G401.6 (cell line): ENCODE measurements around the gene ABHD17A.

Source experiments
- FAIRE-seq: peaks from 2 replicates; lab custom pipeline; 2012; peaks lifted over from hg19 to GRCh38; lab: Jason Lieb, UNC

ABHD17A gene

DNA sequence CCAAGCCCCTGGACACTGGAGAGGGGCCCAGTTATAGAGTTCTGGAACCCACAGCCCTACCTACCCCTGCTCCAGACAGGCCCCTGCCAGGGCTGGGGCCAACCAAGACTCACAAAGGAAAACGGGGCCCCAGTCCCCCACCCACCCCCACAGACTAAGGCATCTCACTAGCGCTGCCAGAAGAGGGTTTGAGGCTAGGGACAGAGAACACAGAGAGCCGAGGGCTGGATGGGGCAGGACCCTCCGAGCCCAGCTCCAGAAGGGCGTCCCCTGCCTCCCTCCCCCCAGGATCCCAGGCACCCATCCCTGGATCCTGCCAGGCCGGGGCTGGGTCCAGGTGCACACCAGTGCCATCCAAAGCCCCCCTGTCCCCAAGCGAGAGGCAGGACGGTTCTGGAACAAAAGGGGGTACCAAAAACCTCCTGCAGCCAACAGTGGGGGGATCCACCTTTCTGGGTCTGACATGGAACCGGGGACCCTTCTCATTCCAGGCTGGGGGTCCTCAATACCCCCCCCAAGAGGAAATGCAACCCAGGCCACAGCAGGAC lies 32.6 kb downstream of the ABHD17A start:
- no peak for FAIRE-seq

DNA sequence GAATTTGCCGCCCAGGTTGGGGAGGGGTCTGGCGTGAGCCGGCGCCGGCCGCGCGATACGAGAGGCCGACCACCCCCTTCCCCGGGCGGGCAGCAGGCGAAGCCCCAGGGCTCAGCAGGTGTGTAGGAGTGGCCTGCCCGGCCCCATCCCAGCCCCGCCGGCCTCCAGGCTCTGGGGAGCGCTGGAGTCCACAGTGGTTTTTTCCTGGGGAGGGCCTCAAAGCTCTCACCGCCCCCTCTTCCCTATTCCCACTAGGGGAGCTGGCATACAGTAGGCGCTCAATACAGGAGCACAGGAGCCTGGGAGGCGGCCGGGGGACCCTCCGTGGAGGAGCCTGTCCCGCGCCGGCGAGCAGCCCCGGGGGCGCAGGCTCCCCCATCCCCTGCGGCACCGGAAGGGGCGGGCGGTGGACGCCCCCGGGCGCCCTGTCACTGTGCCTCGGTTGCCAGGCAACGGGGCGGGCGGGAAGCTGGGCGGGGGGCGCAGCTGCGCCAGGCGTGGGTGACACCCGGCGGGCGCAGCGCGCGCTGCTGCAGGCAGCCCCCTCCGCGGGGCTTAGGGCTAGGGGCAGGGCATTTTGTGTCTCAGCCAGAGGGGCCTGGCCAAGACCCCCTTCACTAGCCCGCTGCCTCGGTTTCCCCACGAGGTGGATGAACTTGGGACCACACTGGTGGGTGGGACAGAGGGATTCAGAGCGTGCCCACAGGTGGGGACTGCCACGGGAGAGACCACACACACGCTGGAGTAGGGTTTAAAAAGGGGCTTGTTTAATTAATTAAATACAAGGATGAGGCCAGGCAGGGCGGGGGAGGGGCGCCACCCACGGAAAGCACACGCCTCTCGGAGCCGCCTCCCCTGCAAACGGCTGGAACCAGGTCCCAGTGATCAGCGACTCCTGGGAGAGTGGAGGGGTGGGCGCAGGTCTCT lies 33.4 kb downstream of the ABHD17A start:
- no peak for FAIRE-seq

DNA sequence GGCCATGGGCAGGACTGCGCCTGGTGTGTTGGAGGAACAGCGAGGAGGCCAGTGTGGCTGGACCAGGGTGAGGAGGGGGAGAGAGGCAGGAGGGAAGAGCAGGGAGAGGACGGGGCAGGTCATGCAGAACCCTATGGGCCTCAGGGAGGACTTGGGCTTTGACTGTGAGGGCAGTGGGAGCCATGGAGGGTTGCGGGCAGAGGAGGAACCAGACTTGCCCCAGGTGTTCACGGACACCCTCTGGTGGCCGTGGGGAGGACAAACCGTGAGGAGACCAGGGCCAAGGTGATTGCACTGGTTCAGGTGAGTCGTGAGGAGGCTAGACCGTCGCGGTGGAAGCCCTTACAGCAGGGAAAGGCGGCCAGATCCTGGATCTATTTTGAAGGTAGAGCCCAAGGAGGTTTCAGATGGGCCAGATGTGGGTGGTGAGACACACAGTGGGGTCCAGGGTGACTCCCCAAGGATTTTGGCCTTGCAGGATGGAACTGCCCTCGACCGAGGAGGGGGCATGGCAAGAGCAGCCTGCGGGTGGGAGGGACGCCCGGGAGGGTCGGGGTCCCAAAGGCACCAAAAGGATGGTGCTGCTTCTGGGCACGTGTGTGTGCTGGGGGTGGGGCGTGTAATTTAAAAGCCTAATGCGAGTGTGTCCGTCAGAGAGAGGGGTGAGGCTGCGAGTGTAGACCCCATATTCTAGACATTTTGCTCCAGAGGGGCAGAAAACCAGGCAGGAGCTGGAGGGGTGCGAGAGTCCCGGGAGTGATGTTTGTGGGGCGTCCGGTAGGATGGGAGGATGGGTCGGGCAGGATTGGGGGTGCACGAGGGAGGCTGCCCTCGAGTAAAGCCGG lies 34.3 kb downstream of the ABHD17A start:
- no peak for FAIRE-seq

DNA sequence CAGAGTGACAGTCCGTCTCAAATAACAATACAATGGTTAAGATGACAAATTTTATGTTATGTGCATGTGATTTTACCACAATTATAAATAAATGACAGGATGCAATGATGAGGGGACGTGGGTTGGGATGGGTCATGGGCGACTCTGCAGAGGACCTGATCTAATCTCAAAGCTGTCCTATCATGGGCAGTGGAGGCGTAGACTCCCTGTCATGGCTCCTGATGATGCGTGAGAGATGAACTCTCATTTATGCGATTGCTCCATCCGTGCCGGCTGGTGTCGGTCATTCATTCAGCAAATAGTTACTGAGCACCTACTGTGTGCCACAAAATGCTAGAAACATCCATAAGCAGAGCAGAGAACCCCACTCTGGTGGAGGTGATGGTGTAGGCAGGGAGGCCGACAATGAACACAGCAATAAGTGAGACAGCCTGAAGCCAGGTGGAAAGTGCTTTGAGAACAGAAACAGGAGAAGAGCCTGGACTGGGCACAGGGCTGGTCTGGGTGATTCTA lies 35.4 kb downstream of the ABHD17A start:
- no peak for FAIRE-seq

DNA sequence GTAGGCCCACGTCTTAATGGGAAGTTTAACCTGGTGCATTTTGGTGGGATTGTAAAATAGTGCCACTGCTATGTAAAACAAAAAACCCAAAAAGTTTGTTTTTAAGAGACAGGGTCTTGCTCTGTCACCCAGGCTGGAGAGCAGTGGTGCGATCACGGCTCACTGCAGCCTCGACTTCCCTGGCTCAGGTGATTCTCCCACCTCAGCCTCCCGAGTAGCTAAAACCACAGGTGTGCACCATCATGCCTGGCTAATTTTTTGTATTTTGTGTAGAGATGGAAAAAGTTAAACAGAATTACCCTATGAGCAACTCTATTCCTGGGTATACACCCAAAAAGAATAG lies 36.2 kb downstream of the ABHD17A start:
- no peak for FAIRE-seq

DNA sequence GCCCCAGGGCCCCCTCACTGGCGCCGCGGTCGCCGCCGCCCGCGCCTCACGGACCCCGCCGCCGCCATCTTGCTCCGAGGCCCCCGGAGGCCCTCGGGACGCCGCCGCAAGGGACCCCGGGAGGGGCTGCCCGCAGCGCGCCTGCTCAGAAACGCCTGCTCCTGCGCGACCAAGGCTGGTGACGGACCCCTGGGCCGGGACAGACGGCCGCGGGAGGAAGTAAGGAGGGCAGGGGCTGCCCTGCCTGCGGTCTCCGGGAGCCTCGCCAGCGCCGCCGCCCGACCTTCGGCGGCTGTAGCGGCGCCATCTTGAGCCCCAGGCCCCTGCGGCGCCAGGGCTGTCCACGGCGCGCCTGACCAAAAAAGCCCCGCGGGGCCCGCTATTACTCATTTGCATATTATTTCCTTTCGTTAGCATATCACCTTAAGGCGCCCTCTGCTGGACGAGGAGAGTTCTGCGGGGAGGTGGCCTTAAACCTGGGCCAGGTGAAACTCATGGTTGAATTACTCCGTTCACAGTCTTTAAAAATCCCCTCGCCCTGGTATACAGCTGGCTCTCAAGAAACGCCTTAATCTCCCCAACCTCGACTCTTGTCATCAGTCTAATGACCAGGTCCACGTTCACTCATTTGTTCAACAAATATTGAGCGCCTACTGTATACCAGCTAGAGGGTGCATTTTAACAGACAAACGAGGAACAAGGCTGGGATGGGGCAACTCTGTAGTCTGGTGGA lies 36.7 kb downstream of the ABHD17A start, which contains the start of gene REXO1:
TSS of gene REXO1 (minus strand) at position 85 of the 733 bp plus-strand sequence. CDS start 125 bp downstream, outside the sequence.
- FAIRE-seq, result peak; percentile 97

DNA sequence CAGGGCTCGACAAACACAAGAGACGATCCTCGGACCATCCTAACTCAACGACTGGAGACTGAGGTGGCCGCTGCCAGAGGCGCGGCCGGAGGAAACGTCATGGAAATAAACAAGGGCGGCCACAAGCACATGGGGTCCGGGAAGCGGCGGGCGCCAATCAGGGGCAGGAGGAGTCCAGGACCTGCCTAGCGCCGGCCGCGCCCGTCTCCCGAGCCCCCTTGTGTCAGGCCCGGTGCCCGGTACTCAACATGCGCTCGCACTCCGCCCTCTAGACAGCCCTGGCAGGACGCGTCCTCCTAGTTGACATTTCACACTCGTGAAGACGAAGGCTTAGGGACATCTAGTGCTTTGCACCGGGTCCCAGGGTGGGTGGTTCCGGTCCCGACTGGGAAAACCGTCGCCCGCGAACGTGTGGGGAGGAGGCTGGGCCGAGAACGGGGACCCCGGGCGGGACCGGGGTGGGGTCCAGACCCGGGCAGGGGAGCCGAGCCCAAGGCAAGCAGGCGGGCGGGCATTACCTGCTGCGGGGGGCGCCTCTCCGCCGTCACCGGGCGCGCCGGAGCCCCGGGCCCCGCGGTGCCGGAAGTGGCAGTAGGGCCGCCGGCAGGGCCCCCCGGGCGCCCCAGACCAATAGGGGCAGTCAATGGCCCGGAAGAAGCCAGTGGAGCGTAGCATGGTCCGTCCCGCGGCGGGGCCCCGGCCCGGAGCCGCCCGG lies 37.5 kb downstream of the ABHD17A start:
- no peak for FAIRE-seq

DNA sequence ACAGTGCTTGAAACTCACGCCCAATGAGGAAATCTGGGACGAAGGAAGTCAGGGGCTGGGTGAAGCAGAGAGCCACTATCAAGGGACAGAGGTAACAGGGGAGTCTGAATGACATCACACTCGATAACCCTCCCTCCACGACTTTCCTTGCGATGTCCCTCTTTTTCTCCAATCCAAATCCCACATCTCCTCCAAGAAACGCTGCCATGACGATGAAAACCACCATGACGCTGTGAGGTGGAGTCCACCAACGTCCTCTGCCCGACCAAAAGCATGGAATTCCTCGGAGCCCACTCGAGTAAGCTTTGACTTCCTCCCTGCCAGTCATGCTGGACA lies 38.0 kb downstream of the ABHD17A start:
- FAIRE-seq, result no peak

DNA sequence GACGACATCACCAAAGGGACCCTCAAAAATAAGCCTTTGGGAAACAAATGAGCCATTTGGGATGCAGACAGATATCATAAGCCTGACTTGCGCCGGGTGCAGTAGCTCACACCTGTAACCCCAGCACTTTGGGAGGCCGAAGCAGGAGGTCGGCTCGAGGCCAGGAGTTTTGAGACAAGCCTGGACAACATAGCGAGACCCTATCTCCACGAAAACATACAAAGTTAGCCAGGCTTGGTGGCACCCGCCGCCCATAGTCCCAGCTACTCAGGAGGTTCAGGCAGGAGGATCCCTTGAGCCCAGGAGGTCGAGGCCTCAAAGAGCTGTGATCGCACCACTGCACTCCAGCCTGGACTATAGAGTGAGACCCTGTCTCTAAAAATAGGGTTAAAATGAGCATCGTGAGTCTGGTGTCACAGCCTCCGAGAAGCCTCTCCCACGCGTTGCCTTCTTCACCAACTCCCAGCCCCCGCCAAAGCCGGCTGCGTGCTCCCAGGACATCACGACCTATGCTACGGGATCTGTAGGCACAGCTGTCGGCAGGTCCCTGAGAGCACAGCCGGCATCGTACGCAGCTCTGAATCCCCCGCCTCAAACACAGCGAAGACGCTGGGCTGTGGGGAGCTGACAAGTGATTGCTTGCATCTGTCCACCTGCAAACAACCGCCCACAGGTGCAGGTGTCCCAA lies 38.6 kb downstream of the ABHD17A start:
- no peak for FAIRE-seq

DNA sequence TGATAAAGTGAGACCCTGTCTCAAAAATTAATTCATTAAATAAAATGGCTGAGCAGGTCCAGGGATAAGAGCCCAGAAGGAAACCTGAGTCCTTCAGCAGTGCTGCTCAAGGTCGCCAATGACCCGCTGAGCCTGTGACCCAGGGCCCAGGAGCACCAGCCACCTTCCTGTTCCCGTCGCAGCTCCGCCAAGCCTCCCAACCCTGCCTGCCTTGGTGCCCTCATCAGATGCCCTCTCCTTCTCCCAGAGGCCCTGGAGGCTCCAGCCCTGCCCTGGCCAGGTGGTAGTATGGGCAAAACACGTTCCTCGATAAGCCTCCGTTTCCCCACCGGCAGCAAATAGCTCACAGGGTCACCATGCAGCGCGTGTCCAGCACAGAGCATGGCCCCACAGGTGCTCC lies 39.7 kb downstream of the ABHD17A start:
- no peak for FAIRE-seq

DNA sequence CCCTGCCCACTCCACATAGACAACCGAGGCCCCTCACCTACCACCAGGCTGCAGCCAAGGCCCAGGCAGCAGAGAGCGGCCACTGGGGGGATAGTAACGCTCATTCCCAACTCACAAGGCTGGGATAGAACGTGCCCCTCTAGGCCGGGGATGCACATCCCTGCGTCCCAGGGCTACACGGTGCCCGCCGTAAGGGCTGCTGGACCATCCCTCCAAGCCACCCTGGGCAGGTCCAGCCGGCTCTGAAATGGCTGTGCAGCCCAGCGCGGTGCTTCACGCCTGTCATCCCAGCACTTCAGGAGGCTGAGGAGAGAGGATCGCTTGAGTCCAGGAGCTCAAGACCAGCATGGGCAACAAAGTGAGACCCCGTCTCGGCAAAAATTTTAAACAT lies 40.2 kb downstream of the ABHD17A start:
- no peak for FAIRE-seq

DNA sequence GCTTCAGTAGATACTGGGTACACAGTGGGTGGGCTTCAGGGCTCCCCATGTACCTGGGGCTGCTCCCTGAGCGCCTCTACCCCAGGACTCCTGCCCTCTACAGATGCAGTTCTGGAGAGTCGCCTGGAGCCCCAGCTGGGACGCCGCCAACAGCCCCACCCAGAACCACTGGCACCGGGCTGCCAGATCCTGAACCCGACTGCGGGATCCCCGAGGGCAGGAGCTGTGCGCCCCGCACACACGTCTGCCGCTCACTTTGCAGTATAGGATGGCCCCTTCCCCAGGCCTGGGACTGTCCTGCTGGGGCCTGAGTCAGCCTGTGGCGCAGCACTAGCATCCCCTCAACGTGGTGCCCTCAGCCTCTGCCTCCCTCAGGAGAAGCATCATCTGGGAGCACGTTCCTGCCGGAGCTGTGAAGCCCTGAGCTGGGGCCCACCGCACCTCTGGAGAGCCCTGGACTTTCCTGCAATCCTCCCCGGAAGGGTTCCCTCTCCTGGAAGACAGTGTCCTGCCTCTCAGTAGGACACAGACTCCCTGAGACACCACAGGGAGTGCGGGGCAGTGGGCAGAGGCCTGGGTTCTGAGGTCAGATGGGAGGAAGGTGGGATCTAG lies 40.7 kb downstream of the ABHD17A start:
- FAIRE-seq, result no peak

DNA sequence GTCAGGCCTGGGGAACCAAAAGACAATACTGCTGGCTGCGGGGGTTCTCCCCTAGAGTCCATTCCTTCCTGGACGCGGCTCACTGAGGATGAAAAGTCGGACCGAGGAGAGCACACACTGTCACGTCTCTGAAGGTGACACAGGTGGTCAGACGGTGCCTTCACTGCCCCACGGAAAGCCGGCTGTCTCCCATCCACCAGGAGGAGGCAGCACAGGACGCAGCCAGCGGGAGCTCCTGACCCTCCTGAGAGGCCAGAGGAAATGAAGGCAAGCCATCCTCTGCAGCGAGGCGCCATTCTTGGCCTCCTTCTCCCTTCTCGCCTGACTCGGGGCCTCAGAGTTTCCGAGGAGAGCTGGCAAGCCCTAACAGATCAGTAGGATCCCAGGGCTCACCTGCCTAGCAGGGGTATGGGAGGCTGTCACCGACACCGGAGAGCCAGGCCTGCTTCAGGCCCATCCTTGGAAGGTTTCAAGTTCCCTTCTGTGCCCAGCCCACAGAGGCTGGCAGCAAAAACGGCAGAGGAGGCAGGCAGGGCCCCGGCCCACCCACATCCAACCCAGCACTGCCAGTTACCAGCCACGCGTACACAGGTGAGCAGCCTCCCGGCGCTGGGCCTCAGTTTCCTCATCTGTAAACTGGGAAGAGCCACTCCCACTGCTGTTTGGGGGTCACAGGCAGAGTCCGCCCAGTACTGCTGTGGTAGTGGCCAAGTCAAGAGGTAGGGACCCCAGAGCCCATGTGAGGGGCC lies 41.5 kb downstream of the ABHD17A start:
- no peak for FAIRE-seq

DNA sequence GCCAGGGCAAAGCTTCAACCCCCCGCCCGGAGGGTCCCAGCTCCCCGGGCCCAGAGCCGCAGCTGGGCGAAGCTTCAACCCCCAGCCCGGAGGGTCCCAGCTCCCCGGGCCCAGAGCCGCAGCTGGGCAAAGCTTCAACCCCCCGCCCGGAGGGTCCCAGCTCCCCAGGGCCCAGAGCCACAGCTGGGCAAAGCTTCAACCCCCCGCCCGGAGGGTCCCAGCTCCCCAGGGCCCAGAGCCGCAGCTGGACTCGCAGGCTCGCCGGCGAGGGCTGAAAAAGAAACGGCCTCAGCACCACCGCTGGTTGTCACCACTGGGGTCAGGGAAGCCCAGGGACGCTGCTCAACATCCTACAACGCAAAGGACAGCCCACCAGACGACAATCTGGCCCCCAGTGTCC lies 42.2 kb downstream of the ABHD17A start:
- no peak for FAIRE-seq

DNA sequence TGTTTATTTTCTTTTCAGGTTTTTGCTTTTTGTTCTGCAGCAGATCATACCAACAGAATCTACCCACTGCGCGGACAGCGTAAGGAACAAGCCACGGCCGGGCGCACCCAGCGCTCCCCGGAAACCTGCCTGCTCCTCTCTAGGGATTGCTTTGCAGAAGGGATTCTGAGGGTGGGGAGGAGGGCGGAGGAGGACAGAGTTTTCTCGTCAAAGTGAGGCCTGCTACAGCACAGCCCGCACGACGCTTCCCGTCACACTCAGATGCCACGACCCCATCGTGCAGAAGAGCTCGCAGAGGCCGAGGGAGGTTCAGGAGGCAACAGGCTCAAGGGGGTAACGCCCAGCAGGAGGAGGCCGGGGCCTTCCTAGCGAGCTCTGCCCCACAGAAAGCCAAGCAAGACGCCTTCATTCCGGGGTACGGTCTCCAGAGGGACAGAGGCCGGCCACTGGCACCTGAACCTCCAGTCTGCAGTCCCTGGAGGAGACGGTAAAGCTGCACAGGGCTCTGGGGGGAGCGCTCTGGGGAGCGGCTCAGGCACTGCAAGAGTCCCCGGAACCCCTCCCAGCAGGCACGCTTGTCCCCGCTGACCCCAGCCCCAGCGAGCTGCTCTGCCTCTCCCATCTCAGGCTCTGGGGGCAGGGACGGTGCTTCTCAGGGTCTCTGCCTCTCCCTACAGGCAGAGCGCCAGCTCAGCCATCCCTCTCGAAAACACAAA lies 43.9 kb downstream of the ABHD17A start:
- FAIRE-seq, result no peak

DNA sequence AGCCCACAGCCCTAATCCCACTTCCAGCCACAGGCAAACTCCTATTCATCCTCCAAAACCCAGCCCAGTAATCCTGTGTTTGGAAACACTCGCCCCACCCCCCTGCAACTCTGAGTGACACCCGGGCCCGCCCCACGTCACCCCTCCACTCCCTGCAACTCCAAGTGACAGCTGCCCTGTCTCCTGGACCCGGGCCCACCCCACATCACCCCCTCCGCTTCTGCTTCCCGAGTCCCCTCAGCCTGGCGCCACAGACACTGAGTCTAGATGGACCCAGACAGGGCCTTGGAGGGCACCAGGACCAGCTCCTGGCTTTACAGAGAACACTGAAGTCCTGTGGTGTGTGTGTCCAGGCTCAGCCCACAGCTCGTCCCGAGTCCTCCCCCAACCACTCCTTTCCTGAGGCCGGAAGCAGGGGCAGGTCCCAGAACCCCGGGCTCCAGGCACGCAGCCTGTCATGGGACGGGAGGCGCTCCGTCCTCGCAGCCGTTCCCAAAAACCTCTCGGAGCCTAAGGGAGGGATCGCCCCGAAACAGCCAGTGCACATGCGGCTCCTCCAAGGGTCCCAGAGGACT lies 44.7 kb downstream of the ABHD17A start:
- no peak for FAIRE-seq

DNA sequence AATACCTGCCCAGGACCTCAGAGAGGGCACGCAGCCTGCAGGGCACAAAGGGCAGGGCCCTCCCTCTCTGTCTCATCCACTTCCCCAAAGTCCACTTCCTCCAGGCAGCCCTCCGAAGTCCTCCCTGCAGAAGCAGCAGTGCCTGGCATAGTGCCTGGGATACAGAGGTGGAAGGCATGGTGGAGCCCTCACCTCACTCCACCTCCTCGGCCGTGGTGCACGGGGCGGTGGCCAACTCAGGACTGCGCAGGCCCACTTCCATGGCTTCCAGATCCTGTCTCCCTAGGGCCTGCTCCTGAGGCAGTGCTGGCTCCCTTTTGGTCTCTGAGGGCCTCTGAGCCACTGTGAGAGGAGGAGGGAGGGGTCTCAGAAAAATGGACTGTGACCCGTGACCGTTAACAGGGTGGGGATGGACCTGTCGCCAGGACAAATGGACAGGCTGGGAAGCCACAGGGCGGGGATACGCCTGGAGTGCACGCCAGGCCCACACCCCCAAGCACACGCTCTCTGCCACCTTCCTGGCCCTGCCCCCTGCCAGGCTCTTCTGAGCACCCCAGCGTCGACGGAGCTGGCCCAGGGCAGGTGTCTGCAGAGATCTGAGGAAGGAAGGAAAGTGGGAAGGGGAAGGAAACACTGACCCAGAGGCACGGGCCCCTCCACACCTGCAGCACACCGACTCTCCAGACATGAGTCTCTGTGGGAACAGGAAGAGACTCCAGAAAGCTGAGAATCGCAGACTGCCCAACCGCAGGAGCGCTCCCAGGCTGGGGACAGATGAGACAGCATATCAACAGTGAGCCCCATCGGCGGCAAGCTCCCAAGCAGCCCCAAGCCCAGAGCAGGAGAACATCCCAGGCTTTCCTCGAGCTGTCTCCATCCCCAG lies 45.4 kb downstream of the ABHD17A start:
- no peak for FAIRE-seq

DNA sequence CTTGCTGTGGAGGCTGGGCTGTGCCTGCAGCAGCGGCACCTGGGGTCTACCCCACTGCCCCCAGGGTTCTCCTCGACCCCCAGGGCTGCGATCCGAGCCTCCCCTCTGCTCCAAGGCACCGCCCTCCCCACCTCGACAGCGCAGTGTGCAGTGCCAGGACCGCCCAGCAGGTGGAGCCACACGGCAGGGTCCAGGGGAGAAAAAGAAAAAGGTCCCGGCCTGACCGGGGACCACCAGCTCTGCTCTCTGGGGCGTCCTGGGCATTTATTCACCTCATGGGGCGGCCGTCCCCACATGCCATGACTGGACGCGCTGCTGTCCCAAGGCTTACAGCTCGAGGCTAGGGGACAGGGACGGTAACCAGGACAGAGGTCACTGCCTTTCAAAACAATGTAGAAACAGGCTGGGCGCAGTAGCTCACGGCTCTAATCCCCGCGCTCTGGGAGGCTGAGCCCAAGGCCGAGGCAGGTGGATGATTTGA lies 47.6 kb downstream of the ABHD17A start:
- no peak for FAIRE-seq
